ENCODE results near the gene FIGNL1. TPM values are rescaled to one million over a fixed set of nuclear protein-coding genes. Genes with fewer than 3 reads are reported as not detected.

FIGNL1 gene
- total RNA-seq, 1 donor from 2014 or later, result 12.4 TPM

DNA sequence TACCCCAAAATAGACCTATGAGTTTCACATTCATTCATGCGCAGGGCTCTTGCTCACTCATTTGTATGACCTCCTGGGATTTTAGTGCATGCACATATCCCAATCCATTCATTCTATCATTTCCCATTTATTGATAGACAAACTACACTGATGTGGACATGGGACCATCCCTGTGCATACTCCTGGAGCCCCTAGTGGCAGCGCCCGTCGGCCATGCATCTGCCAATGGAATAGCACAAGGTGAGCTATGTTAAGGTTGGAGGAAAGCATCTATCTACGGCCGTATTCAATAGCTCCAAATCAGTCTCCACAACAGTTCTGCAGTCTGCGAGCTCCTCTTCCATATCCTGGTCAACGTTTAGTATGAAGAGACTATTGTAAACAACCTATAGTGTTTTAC, 31.7 kb upstream of the FIGNL1 start:
- no peak overlapping the region for H3K4me3 ChIP-seq (ENCODE audit: low read depth, low read length)
- H3K27me3 ChIP-seq (ENCODE audit: control insufficient read depth, insufficient read depth, low read length), result no peaks in the 10 kb centered on the region
- FAIRE-seq (no peak), DNase-seq (ENCODE audit: low read depth) (no peak)
- no peaks in the 10 kb centered on the region for H3K36me3 ChIP-seq (ENCODE audit: control insufficient read depth, insufficient read depth, low read length)
- TF ChIP-seq, protein P1, sequence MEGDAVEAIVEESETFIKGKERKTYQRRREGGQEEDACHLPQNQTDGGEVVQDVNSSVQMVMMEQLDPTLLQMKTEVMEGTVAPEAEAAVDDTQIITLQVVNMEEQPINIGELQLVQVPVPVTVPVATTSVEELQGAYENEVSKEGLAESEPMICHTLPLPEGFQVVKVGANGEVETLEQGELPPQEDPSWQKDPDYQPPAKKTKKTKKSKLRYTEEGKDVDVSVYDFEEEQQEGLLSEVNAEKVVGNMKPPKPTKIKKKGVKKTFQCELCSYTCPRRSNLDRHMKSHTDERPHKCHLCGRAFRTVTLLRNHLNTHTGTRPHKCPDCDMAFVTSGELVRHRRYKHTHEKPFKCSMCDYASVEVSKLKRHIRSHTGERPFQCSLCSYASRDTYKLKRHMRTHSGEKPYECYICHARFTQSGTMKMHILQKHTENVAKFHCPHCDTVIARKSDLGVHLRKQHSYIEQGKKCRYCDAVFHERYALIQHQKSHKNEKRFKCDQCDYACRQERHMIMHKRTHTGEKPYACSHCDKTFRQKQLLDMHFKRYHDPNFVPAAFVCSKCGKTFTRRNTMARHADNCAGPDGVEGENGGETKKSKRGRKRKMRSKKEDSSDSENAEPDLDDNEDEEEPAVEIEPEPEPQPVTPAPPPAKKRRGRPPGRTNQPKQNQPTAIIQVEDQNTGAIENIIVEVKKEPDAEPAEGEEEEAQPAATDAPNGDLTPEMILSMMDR (IDR thresholded peaks at IDR 0.05; ENCODE audit: insufficient read depth, low read length, severe bottlenecking), result no peak

DNA sequence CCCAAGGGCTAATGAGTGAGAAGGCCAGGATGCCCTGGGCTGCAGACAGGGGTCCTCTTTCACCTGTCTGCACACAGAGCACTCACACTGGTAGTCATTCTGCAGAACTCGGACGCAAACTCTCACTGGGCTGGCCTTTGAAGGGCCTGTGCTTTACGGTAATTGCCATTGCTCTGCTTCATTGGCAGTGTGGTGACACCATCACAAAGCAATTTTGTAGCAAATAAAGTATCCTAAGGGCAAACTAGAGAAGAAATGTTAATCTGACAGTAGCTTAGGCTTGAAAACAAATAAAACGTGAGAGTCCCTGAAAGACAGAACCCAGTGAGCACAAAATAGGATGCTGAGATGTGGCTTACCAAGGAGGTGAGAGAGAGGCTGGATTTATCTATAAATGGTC, 30.6 kb upstream of the FIGNL1 start:
- no peak overlapping the region for H3K4me3 ChIP-seq (ENCODE audit: low read depth, low read length)
- DNase-seq (ENCODE audit: low read depth), result no peak
- H3K27me3 ChIP-seq (ENCODE audit: control insufficient read depth, insufficient read depth, low read length), result no peaks in the 10 kb centered on the region
- TF ChIP-seq, protein P1 (IDR thresholded peaks at IDR 0.05; ENCODE audit: insufficient read depth, low read length, severe bottlenecking), result no peak
- no peak for FAIRE-seq
- H3K36me3 ChIP-seq (ENCODE audit: control insufficient read depth, insufficient read depth, low read length), result no peaks in the 10 kb centered on the region

DNA sequence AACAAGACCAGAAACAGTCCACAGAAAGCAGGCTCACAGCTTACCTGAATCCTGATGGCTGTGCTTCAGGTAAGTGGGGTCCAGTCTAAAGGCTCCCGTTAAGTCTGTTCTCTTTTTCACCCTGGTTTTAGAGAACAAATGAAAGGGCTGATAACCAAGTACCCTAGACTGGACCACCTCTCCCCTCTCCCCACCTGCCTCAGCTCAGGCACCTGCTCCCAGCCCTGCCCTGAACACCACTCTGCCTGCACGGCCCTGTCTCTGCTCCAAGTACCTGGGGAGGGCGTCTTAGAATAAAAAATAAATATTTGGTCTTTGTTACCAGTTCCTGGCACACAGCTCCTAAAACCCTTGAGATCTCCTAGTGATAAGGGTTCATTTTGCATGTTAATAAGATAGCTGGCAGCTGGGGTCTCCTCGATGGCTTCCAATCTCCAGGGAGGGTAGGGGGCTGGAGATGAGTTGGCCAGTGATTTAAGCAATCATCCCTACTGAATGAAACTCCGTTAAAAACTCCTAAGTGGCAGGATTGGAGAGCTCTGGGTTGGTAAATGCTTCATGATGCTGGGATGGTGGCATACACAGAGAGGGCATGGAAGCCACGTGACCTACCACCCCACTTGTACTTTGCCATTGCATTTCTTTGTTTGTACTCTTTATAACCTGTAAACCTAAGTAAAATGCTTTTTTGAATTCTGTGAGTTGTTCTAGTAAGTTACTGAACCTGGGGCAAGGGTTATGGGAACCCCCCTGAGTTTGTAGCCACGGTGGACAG, 29.8 kb upstream of the FIGNL1 start:
- Histone ChIP-seq H3K4me3 (ENCODE audit: low read depth, low read length) (no peak overlapping the region), H3K27me3 (ENCODE audit: control insufficient read depth, insufficient read depth, low read length) (peaks cover 2% of the 10 kb centered on the region), H3K36me3 (ENCODE audit: control insufficient read depth, insufficient read depth, low read length) (no peaks in the 10 kb centered on the region)
- DNase-seq (ENCODE audit: low read depth) (no peak), FAIRE-seq (no peak)
- TF ChIP-seq, protein P1 (IDR thresholded peaks at IDR 0.05; ENCODE audit: insufficient read depth, low read length, severe bottlenecking), result no peak

DNA sequence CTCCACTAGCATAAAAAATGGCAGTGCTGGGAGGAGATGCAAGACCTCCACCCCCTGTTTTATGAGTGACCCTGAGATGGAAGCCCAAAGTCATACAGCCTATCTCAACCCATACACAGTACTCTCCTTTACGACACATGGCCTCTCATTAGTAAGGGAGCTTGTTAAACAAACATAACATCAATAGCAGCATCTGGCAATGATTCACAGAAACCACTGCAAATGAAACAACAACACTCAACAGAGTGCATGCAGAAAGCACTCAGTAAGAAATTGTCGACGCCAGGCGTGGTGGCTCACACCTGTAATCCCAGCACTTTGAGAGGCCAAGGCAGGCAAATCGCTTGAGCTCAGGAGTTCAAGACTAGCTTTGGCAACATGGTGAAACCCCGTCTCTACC, 27.5 kb upstream of the FIGNL1 start:
- H3K27me3 ChIP-seq (ENCODE audit: control insufficient read depth, insufficient read depth, low read length), result peaks cover 2% of the 10 kb centered on the region
- no peak overlapping the region for H3K4me3 ChIP-seq (ENCODE audit: low read depth, low read length)
- H3K36me3 ChIP-seq (ENCODE audit: control insufficient read depth, insufficient read depth, low read length), result no peaks in the 10 kb centered on the region
- TF ChIP-seq, protein P1 (IDR thresholded peaks at IDR 0.05; ENCODE audit: insufficient read depth, low read length, severe bottlenecking), result no peak
- no peak for FAIRE-seq
- no peak for DNase-seq (ENCODE audit: low read depth)

DNA sequence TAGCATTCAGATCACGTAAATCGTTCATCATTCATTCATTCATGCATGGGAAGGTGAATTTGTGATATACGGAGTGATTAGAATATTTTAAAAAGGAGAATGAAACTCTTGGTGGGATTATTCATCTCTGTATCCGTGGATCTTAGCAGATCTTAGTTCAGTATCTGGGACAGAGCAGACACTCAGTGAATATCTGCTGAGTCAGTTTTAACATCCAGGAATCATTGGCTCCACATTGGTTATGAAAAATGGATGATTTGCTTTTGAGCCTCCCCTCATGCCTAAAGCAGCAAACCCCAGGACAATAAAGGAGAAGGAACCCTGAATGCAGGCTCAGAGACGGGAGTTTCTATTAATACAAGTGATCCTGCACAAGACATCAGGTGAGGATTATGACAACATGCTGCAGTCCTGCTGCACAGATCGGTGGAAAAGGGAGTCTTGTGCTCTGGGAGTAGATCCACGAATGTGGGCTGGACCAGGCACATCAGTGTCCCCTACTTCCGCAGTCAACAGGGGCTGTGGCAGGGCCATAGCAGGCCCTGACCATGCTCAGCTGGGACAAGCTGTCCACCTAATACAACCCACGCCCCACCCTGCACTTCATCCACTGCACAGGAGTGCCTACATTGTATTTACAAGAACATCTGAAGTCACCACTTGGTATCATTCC, 26.9 kb upstream of the FIGNL1 start:
- Histone ChIP-seq H3K4me3 (ENCODE audit: low read depth, low read length) (no peak overlapping the region), H3K36me3 (ENCODE audit: control insufficient read depth, insufficient read depth, low read length) (no peaks in the 10 kb centered on the region), H3K27me3 (ENCODE audit: control insufficient read depth, insufficient read depth, low read length) (peaks cover 2% of the 10 kb centered on the region)
- TF ChIP-seq, protein P1 (IDR thresholded peaks at IDR 0.05; ENCODE audit: insufficient read depth, low read length, severe bottlenecking), result no peak
- FAIRE-seq (no peak), DNase-seq (ENCODE audit: low read depth) (no peak)

All from bronchial epithelial cell (primary cell).